Measurements from ENCODE around the gene PPFIA1. TPM values are rescaled to one million over a fixed set of nuclear protein-coding genes. Genes with fewer than 3 reads are reported as not detected.

The PPFIA1 gene
- total and polyA plus RNA-seq, 10 of the 15 experiments (the other 5 are each of a cell fraction or from before 2014, with no cell fraction given), result 5.2 to 26.2 (median 15.8) TPM

DNA sequence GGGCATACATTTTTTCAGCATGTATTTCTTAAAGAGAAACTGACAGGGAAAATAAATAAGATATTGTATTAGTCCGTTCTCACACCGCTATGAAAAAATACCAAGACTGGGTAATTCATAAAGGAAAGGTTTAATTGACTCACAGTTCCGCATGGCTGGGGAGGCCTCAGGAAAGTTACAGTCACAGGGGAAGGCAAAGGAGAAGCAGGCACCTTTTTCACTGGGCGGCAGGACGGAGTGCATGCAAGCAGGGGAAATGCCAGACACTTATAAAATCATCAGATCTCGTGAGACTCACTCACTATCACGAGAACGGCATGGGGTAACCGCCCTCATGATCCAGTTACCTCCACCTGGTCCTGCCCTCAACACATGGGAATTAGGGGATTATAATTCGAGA, 44.2 kb downstream of the PPFIA1 start (continued):
- TF ChIP-seq, protein P1, sequence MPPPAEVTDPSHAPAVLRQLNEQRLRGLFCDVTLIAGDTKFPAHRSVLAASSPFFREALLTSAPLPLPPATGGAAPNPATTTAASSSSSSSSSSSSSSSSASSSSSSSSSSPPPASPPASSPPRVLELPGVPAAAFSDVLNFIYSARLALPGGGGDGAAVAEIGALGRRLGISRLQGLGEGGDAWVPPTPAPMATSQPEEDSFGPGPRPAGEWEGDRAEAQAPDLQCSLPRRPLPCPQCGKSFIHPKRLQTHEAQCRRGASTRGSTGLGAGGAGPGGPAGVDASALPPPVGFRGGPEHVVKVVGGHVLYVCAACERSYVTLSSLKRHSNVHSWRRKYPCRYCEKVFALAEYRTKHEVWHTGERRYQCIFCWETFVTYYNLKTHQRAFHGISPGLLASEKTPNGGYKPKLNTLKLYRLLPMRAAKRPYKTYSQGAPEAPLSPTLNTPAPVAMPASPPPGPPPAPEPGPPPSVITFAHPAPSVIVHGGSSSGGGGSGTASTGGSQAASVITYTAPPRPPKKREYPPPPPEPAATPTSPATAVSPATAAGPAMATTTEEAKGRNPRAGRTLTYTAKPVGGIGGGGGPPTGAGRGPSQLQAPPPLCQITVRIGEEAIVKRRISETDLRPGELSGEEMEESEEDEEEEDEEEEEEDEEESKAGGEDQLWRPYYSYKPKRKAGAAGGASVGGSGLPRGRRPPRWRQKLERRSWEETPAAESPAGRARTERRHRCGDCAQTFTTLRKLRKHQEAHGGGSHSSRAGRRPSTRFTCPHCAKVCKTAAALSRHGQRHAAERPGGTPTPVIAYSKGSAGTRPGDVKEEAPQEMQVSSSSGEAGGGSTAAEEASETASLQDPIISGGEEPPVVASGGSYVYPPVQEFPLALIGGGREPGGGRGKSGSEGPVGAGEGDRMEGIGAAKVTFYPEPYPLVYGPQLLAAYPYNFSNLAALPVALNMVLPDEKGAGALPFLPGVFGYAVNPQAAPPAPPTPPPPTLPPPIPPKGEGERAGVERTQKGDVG (CRISPR knock-in tag; IDR thresholded peaks at IDR 0.05), result no peak
- peak; percentile 61 to 62; a peak in 2 of 4 replicates for TF ChIP-seq IKZF2 (IDR thresholded peaks at IDR 0.05)
- no peak for TF ChIP-seq SPI1 (IDR thresholded peaks at IDR 0.05; ENCODE audit: borderline replicate concordance, insufficient read depth, low read depth, low read length)
- no peak for TF ChIP-seq NRF1 (conservative IDR thresholded peaks at IDR 0.05; ENCODE audit: low read depth, low read length)
- TF ChIP-seq, protein P2, sequence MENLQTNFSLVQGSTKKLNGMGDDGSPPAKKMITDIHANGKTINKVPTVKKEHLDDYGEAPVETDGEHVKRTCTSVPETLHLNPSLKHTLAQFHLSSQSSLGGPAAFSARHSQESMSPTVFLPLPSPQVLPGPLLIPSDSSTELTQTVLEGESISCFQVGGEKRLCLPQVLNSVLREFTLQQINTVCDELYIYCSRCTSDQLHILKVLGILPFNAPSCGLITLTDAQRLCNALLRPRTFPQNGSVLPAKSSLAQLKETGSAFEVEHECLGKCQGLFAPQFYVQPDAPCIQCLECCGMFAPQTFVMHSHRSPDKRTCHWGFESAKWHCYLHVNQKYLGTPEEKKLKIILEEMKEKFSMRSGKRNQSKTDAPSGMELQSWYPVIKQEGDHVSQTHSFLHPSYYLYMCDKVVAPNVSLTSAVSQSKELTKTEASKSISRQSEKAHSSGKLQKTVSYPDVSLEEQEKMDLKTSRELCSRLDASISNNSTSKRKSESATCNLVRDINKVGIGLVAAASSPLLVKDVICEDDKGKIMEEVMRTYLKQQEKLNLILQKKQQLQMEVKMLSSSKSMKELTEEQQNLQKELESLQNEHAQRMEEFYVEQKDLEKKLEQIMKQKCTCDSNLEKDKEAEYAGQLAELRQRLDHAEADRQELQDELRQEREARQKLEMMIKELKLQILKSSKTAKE (IDR thresholded peaks at IDR 0.05; ENCODE audit: low read depth, poor library complexity, severe bottlenecking), result no peak
- TF ChIP-seq BACH1 (IDR thresholded peaks at IDR 0.05; ENCODE audit: borderline replicate concordance), result peak; percentile 32; the same call in 1 of the 2 replicates
- TF ChIP-seq MTA2 (IDR thresholded peaks at IDR 0.05; ENCODE audit: low read depth), result peak; percentile 13; the same call in 1 of the 2 replicates
- TF ChIP-seq ZBED1 (IDR thresholded peaks at IDR 0.05; ENCODE audit: borderline replicate concordance), result peak; percentile 67; the same call in 1 of the 2 replicates
- TF ChIP-seq BRCA1 (IDR thresholded peaks at IDR 0.05; ENCODE audit: low read depth, low read length), result peak; percentile 83
- peak; percentile 74 for TF ChIP-seq POLR2A (IDR thresholded peaks at IDR 0.05; ENCODE audit: low read depth, low read length)
- TF ChIP-seq FOXM1 (IDR thresholded peaks at IDR 0.05; ENCODE audit: low read depth, low read length), result no peak
- TF ChIP-seq CHD1 (IDR thresholded peaks at IDR 0.05; ENCODE audit: low read depth, low read length), result no peak
- peak; percentile 96 for TF ChIP-seq CHD2 (IDR thresholded peaks at IDR 0.05; ENCODE audit: borderline replicate concordance, low read depth, low read length)
- peak; percentile 74; the same call in 1 of the 2 replicates for TF ChIP-seq PAX5 (IDR thresholded peaks at IDR 0.05; ENCODE audit: borderline replicate concordance, low read depth, low read length)
- TF ChIP-seq NFIC (IDR thresholded peaks at IDR 0.05; ENCODE audit: low read depth, low read length), result peak; percentile 54; the same call in 1 of the 2 replicates
- no peak for TF ChIP-seq POLR2AphosphoS2 (IDR thresholded peaks at IDR 0.05; ENCODE audit: low read depth, low read length)
- no peak for TF ChIP-seq MXI1 (IDR thresholded peaks at IDR 0.05; ENCODE audit: low read depth, low read length)
- TF ChIP-seq PML (IDR thresholded peaks at IDR 0.05; ENCODE audit: low read length), result 0 out of 2 replicates have a peak, but pooled peaks have one; percentile 56
- TF ChIP-seq CREM (IDR thresholded peaks at IDR 0.05; ENCODE audit: low read depth), result peak; percentile 39; the same call in 1 of the 2 replicates
- TF ChIP-seq POU2F2 (IDR thresholded peaks at IDR 0.05; ENCODE audit: borderline replicate concordance, low read depth, low read length), result peak; percentile 39; the same call in 1 of the 3 replicates
- no peak for TF ChIP-seq RAD51 (IDR thresholded peaks at IDR 0.05)
- TF ChIP-seq EED (IDR thresholded peaks at IDR 0.05; ENCODE audit: low read depth), result peak; percentile 80

Data from GM12878 (cell line).